Prostate gland (tissue), 2 donors: ENCODE results near the gene PRKAR2A.

Experiments used
- CTCF ChIP-seq, 4 experiments: fragments of 200-600 bp in 2 of 4; fragments of 450-650 bp in 2 of 4; sonication (generic) in 2 of 4; IDR thresholded peaks; 1 replicate in 3 of 4; 2 replicates in 1 of 4; pipeline ENCODE4 v1.5.1; 2016 to 2019; ENCODE audit warnings: antibody characterized with exemption in 4 of 4, mild to moderate bottlenecking in 2 of 4, moderate library complexity in 2 of 4
- POLR2A ChIP-seq: fragments of 450-650 bp; IDR thresholded peaks from one replicate; pipeline ENCODE4 v1.6.1; 2016; ENCODE audit warnings: antibody characterized with exemption, mild to moderate bottlenecking
- POLR2AphosphoS5 ChIP-seq: sonication (generic); formaldehyde crosslinking; IDR thresholded peaks from one replicate; pipeline ENCODE4 v1.6.1; 2017; ENCODE audit warnings: antibody characterized with exemption

- TF ChIP-seq POLR2AphosphoS5: no peak
- TF ChIP-seq CTCF (IDR thresholded peaks at IDR 0.05): no peak
- TF ChIP-seq POLR2A: no peak
These were observed 30.0 kb upstream of the PRKAR2A start for GRCh38 chr3:48877671-48878070.
